LNCaP clone FGC (cell line): ENCODE data around the gene COX15.

Experiments
- DNase-seq: peaks from one replicate; pipeline ENCODE4 v3.0.0-alpha.2; 2011; ENCODE audit warnings: low read depth
- H3K4me3 ChIP-seq: 2 replicates; pipeline ENCODE4 v1.5.1; 2011; ENCODE audit warnings: mild to moderate bottlenecking, low read depth, low read length, control low read depth
- CTCF ChIP-seq: IDR thresholded peaks from 2 replicates; pipeline ENCODE4 v1.5.1; 2012; ENCODE audit warnings: mild to moderate bottlenecking; ENCODE audit not compliant: control insufficient read depth, insufficient read depth; ENCODE audit errors: extremely low read depth

Gene COX15

DNA sequence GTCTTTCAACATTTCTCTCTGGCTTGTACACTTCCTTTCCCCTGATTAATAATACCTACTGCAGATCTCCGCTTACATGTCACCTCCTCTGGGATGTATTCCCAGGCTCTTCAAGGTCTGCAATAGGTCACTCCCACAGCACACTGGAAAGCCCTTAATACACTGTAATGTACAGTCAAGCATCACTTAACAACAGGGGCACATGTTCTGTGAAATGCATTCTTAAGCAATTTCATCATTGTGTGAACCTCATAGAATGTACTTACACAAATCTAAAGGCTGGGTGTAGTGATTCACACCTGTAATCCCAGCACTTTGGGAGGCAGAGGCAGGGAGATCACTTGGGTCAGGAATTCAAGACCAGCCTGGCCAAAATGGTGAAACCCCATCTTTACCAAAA lies 1.9 kb downstream of the COX15 start:
- no peak for TF ChIP-seq CTCF
- H3K4me3 ChIP-seq = no peak overlapping the region
- no peak for DNase-seq

- no peak for DNase-seq
- no peak for TF ChIP-seq CTCF
- no peak overlapping the region for H3K4me3 ChIP-seq
Observed at GRCh38 chr10:99720387-99720786, 11.5 kb downstream of the COX15 start.

DNA sequence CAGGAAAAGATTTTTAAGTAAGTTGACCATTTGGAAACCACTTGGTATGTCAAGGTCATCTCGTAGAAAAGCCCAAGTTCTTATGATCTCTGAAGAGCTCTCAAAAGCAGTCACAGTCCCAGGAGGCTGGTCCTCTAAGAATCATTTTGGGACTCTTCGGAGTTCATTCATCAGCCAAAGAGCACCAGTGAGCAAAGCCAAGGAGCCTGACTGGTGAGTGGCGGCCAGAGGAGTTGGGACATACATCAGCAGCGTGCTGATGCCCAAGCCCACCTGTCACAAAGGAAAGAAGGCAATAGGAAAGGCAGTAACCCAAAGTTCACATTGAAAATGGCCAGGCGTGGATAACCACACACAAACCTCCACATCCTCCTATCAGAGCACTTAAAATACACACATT lies 17.5 kb downstream of the COX15 start:
- H3K4me3 ChIP-seq = no peak overlapping the region
- no peak for DNase-seq
- TF ChIP-seq CTCF = no peak

GRCh38 chr10:99711129-99711719 lies 20.7 kb downstream of the COX15 start:
- peak; percentile 60 for TF ChIP-seq CTCF
- DNase-seq = no peak
- H3K4me3 ChIP-seq = no peak overlapping the region

DNA sequence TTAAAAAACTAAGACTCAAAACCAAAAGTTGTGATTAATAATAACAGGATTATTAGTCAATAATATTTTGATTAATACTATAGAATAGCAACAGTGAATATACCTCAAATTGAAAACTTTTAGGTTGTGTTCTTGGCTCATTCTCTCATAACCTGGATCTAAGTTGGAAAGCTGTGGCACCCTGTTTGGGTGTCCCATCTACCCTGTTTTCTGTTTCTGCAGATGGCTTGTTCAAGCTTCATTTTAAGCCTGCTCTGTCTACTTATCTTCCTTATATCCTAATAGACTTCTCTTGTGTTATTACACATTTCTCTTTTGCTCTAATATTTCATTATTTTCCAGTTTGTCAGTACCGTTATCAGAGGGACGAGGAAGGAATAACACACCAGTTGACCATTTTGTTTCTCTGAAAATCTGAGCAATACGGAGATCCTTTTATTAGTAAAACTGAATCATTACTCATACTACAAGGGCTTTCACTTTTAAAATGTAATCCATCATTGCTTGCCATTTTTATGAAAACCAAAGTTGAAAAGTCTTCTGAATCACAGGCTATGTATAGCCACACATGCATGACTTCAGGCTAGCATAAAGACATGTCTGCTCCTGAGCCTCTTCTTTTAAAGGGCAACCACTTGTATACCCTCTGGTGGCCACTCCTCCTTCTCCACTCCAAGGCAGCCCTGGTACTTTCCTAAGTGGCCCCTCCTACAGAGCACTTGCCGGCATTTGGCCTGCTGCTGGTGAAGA lies 22.3 kb downstream of the COX15 start:
- no peak for DNase-seq
- H3K4me3 ChIP-seq = no peak overlapping the region
- no peak for TF ChIP-seq CTCF

DNA sequence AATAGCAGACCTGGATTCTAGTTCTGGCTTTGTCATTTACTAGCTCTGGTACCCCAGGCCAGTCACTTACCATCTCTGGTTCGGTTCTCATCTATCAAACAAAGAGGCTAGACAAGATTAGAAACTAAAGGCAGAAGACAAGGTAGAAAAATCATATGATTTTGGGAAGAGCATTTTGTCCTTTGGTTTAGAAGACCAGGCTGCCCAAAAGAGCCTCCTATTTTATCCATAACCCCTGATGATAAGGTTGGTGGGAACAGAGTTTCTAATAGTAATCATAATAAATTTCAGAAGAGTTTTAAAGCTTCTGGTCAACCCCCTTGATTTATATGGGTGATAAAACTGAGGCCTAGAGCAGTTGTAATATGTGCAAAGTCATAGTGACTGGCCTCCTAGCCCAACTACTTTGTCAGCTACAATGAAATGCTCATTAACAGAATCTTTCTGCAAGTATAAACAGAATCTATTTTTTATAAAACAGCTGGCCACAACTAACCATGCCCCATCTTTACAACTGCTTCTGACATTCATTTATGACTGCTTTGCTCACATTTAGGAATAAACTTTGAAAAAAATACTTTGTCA lies 23.4 kb downstream of the COX15 start:
- TF ChIP-seq CTCF = no peak
- no peak for DNase-seq
- no peak overlapping the region for H3K4me3 ChIP-seq
